ENCODE results near the gene POLR2C.

The POLR2C gene

GRCh38 chr16:57462209-57462977, at the start of gene POLR2C:
Gene POLR2C (plus strand): TSS chr16:57462679. CDS start chr16:57462725, 46 bp downstream.
- TF ChIP-seq, protein P1, sequence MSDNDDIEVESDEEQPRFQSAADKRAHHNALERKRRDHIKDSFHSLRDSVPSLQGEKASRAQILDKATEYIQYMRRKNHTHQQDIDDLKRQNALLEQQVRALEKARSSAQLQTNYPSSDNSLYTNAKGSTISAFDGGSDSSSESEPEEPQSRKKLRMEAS (IDR thresholded peaks at IDR 0.05) = peak; percentile 73
- no peak for TF ChIP-seq EP300 (IDR thresholded peaks at IDR 0.05; ENCODE audit: borderline replicate concordance)
- TF ChIP-seq CEBPB (IDR thresholded peaks at IDR 0.05) = no peak
- TF ChIP-seq TCF12 (IDR thresholded peaks at IDR 0.05; ENCODE audit: low read depth) = peak; percentile 38; the same call in 1 of the 2 replicates
- no peak for TF ChIP-seq REST (IDR thresholded peaks at IDR 0.05; ENCODE audit: low read depth)
- TF ChIP-seq YY1 (IDR thresholded peaks at IDR 0.05; ENCODE audit: low read depth) = peak; percentile 79
- no peak for TF ChIP-seq CREB1 (IDR thresholded peaks at IDR 0.05; ENCODE audit: low read depth)
- TF ChIP-seq TEAD4 (IDR thresholded peaks at IDR 0.05) = no peak
- TF ChIP-seq TAF1 (IDR thresholded peaks at IDR 0.05; ENCODE audit: low read depth) = peak; percentile 96
- TF ChIP-seq, protein P2, sequence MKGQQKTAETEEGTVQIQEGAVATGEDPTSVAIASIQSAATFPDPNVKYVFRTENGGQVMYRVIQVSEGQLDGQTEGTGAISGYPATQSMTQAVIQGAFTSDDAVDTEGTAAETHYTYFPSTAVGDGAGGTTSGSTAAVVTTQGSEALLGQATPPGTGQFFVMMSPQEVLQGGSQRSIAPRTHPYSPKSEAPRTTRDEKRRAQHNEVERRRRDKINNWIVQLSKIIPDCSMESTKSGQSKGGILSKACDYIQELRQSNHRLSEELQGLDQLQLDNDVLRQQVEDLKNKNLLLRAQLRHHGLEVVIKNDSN (IDR thresholded peaks at IDR 0.05) = no peak; the same call in 1 of the 2 replicates

DNA sequence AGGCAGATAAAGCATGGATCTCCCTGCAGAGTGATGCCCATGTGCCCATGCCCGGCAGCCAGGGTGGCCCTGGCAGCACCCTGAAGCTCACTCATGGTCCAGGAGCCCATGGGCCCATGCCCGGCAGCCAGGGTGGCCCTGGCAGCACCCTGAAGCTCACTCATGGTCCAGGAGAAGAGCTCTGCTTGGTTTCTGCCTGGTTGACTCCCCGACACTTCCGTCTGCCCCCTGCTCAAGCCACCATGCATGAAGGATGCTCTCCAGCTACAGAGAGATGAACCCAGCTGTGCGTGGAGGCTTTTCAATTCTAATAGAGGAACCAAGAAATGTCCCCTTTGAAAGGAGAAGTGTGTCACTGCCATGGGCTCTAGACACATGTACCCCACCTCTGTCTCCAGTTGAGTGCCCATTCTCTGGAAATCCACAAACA, 49.2 kb upstream of the POLR2C start:
- TF ChIP-seq, protein P2 (IDR thresholded peaks at IDR 0.05) = no peak
- TF ChIP-seq TEAD4 (IDR thresholded peaks at IDR 0.05) = no peak
- no peak for TF ChIP-seq TAF1 (IDR thresholded peaks at IDR 0.05; ENCODE audit: low read depth)

DNA sequence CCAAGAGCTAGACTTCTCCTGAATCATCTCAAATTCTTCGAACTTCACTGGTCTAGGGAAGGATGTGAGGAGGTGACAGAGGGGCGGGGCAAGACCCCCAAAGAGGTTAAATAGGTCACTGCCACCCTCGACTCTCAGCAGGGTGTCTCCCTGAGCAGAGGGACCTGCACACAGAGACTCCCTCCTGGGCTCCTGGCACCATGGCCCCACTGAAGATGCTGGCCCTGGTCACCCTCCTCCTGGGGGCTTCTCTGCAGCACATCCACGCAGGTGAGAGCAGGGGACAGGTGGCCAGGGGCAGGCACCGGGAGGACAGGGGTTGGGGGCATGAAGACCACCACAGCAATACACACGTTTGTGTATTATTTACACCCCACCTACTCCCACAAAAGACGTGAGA, 48.7 kb upstream of the POLR2C start:
- no peak for TF ChIP-seq TEAD4 (IDR thresholded peaks at IDR 0.05)
- no peak for TF ChIP-seq EGR1 (IDR thresholded peaks at IDR 0.05)
- no peak for TF ChIP-seq YY1 (IDR thresholded peaks at IDR 0.05; ENCODE audit: low read depth)
- TF ChIP-seq TCF12 (IDR thresholded peaks at IDR 0.05; ENCODE audit: low read depth) = no peak
- TF ChIP-seq REST (IDR thresholded peaks at IDR 0.05; ENCODE audit: low read depth) = no peak
- no peak for TF ChIP-seq CREB1 (IDR thresholded peaks at IDR 0.05; ENCODE audit: low read depth)
- TF ChIP-seq RAD21 (IDR thresholded peaks at IDR 0.05; ENCODE audit: low read depth) = no peak
- TF ChIP-seq TAF1 (IDR thresholded peaks at IDR 0.05; ENCODE audit: low read depth) = no peak
- TF ChIP-seq, protein P1 (IDR thresholded peaks at IDR 0.05) = no peak

DNA sequence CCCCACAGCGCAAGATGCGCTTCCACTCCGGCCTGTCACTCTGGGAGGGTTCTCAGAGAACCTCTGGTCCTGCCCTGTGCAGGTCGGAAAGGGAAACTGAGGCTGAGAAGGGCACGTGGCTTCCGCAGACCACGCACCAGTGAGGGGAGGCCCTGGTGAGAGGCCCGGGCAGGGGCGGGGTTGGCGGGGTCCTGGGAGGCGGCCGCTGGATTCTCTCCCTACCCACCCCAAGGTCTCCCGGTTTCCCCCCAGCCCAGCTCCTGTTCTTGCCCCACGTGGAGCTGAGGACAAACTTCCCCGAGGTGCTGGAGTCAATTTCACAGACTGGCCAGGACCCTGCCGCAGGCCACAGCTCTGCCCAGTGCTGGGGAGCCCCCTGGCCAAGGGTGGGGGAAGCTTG, 46.4 kb upstream of the POLR2C start:
- TF ChIP-seq RAD21 (IDR thresholded peaks at IDR 0.05; ENCODE audit: low read depth) (no peak), TCF12 (IDR thresholded peaks at IDR 0.05; ENCODE audit: low read depth) (no peak), FOXM1 (IDR thresholded peaks at IDR 0.05; ENCODE audit: borderline replicate concordance, low read depth) (no peak), CREB1 (IDR thresholded peaks at IDR 0.05; ENCODE audit: low read depth) (no peak), ZBTB7A (IDR thresholded peaks at IDR 0.05; ENCODE audit: low read depth) (no peak), TAF1 (IDR thresholded peaks at IDR 0.05; ENCODE audit: low read depth) (no peak), CEBPB (IDR thresholded peaks at IDR 0.05) (no peak), EGR1 (IDR thresholded peaks at IDR 0.05) (no peak), YY1 (IDR thresholded peaks at IDR 0.05; ENCODE audit: low read depth) (no peak), EP300 (IDR thresholded peaks at IDR 0.05; ENCODE audit: borderline replicate concordance) (no peak), TEAD4 (IDR thresholded peaks at IDR 0.05) (no peak), REST (IDR thresholded peaks at IDR 0.05; ENCODE audit: low read depth) (no peak), NFIC (IDR thresholded peaks at IDR 0.05) (no peak)
- TF ChIP-seq, protein P2 (IDR thresholded peaks at IDR 0.05) = no peak
- TF ChIP-seq, protein P1 (IDR thresholded peaks at IDR 0.05) = no peak

Measured in Ishikawa (cell line).